Breast epithelium (tissue), 4 donors: ENCODE data around the gene SPINT2. TPM values are rescaled to one million over a fixed set of nuclear protein-coding genes. Genes with fewer than 3 reads are reported as not detected.

Experiments used
- DNase-seq, 2 donors: peaks; one replicate each; pipeline ENCODE4 v3.0.0-alpha.2; 2019; ENCODE audit warnings: low spot score in 2 of 2
- H3K27ac ChIP-seq, 2 donors: fragments of 200-600 bp; sonication (generic) in 1 of 2; one replicate each; pipeline ENCODE4 v1.5.1; 2016 to 2019; ENCODE audit warnings: mild to moderate bottlenecking in 1 of 2
- H3K27me3 ChIP-seq, 2 donors: fragments of 200-600 bp; sonication (generic) in 1 of 2; one replicate each; pipeline versions ENCODE4 v1.5.1 to v1.6.0; 2017 to 2019; ENCODE audit warnings: control low read depth in 1 of 2, mild to moderate bottlenecking in 1 of 2
- H3K36me3 ChIP-seq: fragments of 200-600 bp; one replicate; pipeline ENCODE4 v1.5.1; 2019
- H3K4me1 ChIP-seq, 2 donors: fragments of 200-600 bp; sonication (generic); one replicate each; pipeline ENCODE4 v1.5.1; 2016 to 2019; ENCODE audit warnings: control low read depth in 1 of 2
- H3K4me3 ChIP-seq, 3 donors: fragments of 200-600 bp; sonication (generic); 1 replicate in 2 of 3; 2 replicates in 1 of 3; pipeline ENCODE4 v1.5.1; 2016 to 2019; ENCODE audit warnings: mild to moderate bottlenecking in 3 of 3, moderate library complexity in 2 of 3
- H3K9me3 ChIP-seq, 2 donors: fragments of 200-600 bp; sonication (generic) in 1 of 2; one replicate each; pipeline ENCODE4 v1.5.1; 2016 to 2019; ENCODE audit warnings: control low read depth in 1 of 2
- CTCF ChIP-seq, 3 donors: fragments of 450-650 bp; IDR thresholded peaks; one replicate each; pipeline ENCODE4 v1.5.1; 2016 to 2017; ENCODE audit warnings: antibody characterized with exemption in 3 of 3, mild to moderate bottlenecking in 3 of 3, moderate library complexity in 3 of 3
- POLR2A ChIP-seq: fragments of 450-650 bp; IDR thresholded peaks from one replicate; pipeline ENCODE4 v1.6.1; 2016; ENCODE audit warnings: antibody characterized with exemption, mild to moderate bottlenecking, moderate library complexity
- POLR2AphosphoS5 ChIP-seq, 3 donors: sonication (generic); formaldehyde crosslinking; IDR thresholded peaks; one replicate each; pipeline ENCODE4 v1.6.1; 2017; ENCODE audit warnings: antibody characterized with exemption in 3 of 3
- intact Hi-C: fragments of 100-400 bp; cut with DNase I; formaldehyde crosslinking; loops from one replicate; pipeline ENCODE4 v1.15.1; 2023; ENCODE audit warnings: low total_unique reads
- total RNA-seq, 3 donors: library from RNA; depleted of rRNA; stranded (reverse); fragments of >200 nt; gene quantifications; one replicate each; pipeline ENCODE4 v1.1.0, GENCODE V29; 2016

The SPINT2 gene
- total RNA-seq, 3 donors from 2014 or later, result 17.1 to 639 (median 492) TPM

GRCh38 chr19:38221421-38221820 lies 43.0 kb upstream of the SPINT2 start:
- peaks cover 2 to 5% of the 10 kb centered on the region in 2 donors for H3K27me3 ChIP-seq
- intact Hi-C loops, result no loop called here

GRCh38 chr19:38221919-38222830 lies 42.2 kb upstream of the SPINT2 start:
- Histone ChIP-seq H3K27me3 (peaks cover 5 to 6% of the 10 kb centered on the region in 2 donors), H3K36me3 (no peaks in the 10 kb centered on the region), H3K27ac (no peak overlapping the region), H3K4me3 (no peak overlapping the region), H3K4me1 (no peaks in the 10 kb centered on the region), H3K9me3 (no peaks in the 10 kb centered on the region)
- intact Hi-C loops, result no loop called here
- no peak for DNase-seq
- TF ChIP-seq POLR2A (no peak), CTCF (IDR thresholded peaks at IDR 0.05) (no peak), POLR2AphosphoS5 (IDR thresholded peaks at IDR 0.05) (no peak)

More at GRCh38 chr19:38221421-38221820, 43.0 kb upstream of the SPINT2 start:
- no peaks in the 10 kb centered on the region for H3K36me3 ChIP-seq
- H3K9me3 ChIP-seq, result no peaks in the 10 kb centered on the region
- DNase-seq, result no peak
- no peaks in the 10 kb centered on the region for H3K4me1 ChIP-seq
- H3K27ac ChIP-seq, result no peak overlapping the region
- no peak overlapping the region for H3K4me3 ChIP-seq
- TF ChIP-seq POLR2AphosphoS5 (IDR thresholded peaks at IDR 0.05) (no peak), CTCF (IDR thresholded peaks at IDR 0.05) (no peak), POLR2A (no peak)

DNA sequence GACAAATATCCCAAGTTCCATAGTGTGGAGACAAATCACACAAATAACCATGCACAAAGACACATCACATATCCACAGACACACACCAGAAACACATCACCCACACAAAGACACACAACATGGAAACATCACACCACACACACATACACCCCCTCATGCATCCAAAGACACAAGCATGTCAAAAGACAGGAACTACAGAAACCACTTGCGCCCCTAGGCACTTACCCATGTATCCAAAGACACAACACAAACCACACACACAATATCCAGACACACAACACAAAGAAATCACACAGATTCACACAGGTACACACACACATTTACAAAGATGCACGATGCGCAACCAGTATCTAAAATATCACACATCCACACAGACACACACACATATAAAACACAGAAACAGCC lies 41.3 kb upstream of the SPINT2 start:
- Histone ChIP-seq H3K4me1 (no peaks in the 10 kb centered on the region), H3K27ac (no peak overlapping the region), H3K27me3 (peaks cover 5 to 15% of the 10 kb centered on the region in 2 donors), H3K4me3 (no peak overlapping the region), H3K9me3 (no peaks in the 10 kb centered on the region), H3K36me3 (no peaks in the 10 kb centered on the region)
- no peak for TF ChIP-seq POLR2AphosphoS5 (IDR thresholded peaks at IDR 0.05)
- no peak for TF ChIP-seq POLR2A
- no peak for TF ChIP-seq CTCF (IDR thresholded peaks at IDR 0.05)
- intact Hi-C loops, result no loop called here
- DNase-seq, result no peak

DNA sequence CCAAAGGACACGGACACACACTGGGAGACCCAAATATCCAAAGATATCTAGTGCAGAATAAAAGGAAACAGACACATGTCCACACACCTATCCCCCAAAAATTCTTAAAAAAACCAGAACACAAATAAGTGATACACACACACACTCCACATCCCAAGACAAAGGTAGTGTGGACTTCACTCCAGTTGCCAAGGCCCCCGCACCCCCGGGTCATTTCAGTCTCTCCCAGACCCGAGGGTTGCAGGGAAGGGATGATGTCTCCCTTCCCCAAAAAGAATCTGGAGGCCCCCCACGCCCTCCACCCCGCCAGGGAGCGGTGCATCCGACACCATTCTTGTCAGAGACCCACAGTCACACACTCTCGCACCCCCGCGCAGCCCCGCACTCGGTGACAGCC lies 40.8 kb upstream of the SPINT2 start:
- H3K27me3 ChIP-seq, result peaks cover 9 to 20% of the 10 kb centered on the region in 2 donors
- no peak overlapping the region for H3K27ac ChIP-seq
- H3K9me3 ChIP-seq, result no peaks in the 10 kb centered on the region
- intact Hi-C loops, result no loop called here
- no peaks in the 10 kb centered on the region for H3K36me3 ChIP-seq
- H3K4me3 ChIP-seq, result peak overlapping the region; percentile 18 to 72 (median 46)
- H3K4me1 ChIP-seq, result peaks cover 1 to 5% of the 10 kb centered on the region in 2 donors
- no peak for DNase-seq
- TF ChIP-seq POLR2AphosphoS5 (IDR thresholded peaks at IDR 0.05), result no peak
- no peak for TF ChIP-seq POLR2A
- TF ChIP-seq CTCF (IDR thresholded peaks at IDR 0.05), result no peak
